Measurements from ENCODE around the gene PEX26. TPM values are rescaled to one million over a fixed set of nuclear protein-coding genes. Genes with fewer than 3 reads are reported as not detected.

PEX26 gene
- total RNA-seq, 1 experiment from 2014 or later, result 46.1 TPM

DNA sequence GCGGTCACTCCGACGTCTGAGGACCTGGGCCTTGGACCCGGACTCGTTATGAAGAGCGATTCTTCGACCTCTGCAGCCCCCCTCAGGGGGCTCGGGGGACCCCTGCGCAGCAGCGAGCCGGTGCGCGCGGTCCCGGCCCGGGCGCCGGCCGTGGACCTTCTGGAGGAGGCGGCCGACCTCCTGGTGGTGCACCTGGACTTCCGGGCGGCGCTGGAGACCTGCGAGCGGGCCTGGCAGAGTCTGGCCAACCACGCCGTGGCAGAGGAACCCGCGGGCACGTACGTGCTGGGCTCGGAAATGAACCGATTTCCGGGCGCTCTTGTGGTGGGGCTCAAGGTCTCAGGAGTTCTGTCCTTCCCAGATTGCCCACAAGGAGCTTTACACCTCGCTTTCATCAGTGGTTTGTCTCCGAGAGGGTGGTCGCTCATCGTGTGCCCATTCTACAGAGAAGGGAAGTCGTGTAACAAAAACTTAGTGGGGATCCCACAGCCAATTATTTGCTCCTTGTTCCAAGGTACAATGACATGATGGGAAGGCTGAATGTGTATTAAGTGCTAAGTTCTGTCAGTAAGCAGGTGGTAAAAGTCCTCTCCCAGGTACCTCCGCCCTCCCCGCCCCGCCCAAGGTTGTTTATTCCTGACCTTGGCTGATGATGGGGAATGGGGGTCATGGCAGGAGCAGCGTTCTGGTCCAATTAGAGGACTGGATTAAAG lies 695 bp downstream of the PEX26 start:
- H3K4me1 Mint-ChIP-seq (ENCODE audit: low read depth, unreplicated experiment), result peaks cover 46% of the 10 kb centered on the region
- TSS peak; percentile 25 for BruUV-seq (replicated peaks)
- peaks cover 2% of the 10 kb centered on the region for H3K9me3 Mint-ChIP-seq (ENCODE audit: low read depth, unreplicated experiment)
- intact Hi-C loops (cut with micrococcal nuclease; ENCODE audit: unreplicated experiment), result loop anchor here (5.0 to 10.0 kb wide), 3 partner anchors 46 to 184 kb away; no protein-coding TSS in a partner anchor
- peaks cover 63% of the 10 kb centered on the region for H3K36me3 Mint-ChIP-seq (ENCODE audit: insufficient read depth, unreplicated experiment)
- peak overlapping the region; percentile 92 for H3K27ac Mint-ChIP-seq (ENCODE audit: unreplicated experiment)
- TF ChIP-seq, protein P1, sequence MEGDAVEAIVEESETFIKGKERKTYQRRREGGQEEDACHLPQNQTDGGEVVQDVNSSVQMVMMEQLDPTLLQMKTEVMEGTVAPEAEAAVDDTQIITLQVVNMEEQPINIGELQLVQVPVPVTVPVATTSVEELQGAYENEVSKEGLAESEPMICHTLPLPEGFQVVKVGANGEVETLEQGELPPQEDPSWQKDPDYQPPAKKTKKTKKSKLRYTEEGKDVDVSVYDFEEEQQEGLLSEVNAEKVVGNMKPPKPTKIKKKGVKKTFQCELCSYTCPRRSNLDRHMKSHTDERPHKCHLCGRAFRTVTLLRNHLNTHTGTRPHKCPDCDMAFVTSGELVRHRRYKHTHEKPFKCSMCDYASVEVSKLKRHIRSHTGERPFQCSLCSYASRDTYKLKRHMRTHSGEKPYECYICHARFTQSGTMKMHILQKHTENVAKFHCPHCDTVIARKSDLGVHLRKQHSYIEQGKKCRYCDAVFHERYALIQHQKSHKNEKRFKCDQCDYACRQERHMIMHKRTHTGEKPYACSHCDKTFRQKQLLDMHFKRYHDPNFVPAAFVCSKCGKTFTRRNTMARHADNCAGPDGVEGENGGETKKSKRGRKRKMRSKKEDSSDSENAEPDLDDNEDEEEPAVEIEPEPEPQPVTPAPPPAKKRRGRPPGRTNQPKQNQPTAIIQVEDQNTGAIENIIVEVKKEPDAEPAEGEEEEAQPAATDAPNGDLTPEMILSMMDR (IDR thresholded peaks at IDR 0.05; ENCODE audit: unreplicated experiment), result no peak
- CTCF ChIA-PET, result interaction anchor here (0.6 to 3.1 kb wide), 8 partner anchors 9 to 293 kb away, joined by 3 to 44 read pairs (median 5); partner anchors contain the start of genes MICAL3 and USP18
- DNase-seq, result peak; percentile 69
- no peaks in the 10 kb centered on the region for H3K27me3 Mint-ChIP-seq (ENCODE audit: unreplicated experiment)
- peak overlapping the region; percentile 98 for H3K4me3 Mint-ChIP-seq (ENCODE audit: low read depth, unreplicated experiment)

DNA sequence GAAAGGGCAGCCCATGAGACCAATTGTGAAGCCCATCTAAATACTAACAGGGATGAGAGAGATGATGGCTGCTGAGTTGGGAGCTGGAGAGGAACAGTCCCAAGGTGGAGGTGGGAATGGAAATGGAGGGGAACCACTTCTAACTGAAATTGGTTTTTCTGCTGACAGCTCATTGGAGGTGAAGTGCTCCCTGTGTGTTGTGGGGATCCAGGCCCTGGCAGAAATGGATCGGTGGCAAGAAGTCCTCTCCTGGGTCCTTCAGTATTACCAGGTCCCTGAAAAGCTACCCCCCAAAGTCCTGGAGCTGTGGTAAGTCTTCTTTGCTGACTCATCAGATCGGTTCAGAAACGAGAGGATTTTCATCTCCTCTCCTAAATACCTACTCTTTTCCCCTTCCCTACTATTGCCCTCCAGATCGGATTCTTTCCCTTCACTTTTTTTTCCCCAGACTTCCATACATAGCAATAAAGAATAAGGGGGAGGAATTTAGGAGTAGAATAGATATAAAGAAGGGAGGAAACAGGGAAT lies 2.0 kb downstream of the PEX26 start:
- peaks cover 46% of the 10 kb centered on the region for H3K4me1 Mint-ChIP-seq (ENCODE audit: low read depth, unreplicated experiment)
- CTCF ChIA-PET, result no interaction called here

DNA sequence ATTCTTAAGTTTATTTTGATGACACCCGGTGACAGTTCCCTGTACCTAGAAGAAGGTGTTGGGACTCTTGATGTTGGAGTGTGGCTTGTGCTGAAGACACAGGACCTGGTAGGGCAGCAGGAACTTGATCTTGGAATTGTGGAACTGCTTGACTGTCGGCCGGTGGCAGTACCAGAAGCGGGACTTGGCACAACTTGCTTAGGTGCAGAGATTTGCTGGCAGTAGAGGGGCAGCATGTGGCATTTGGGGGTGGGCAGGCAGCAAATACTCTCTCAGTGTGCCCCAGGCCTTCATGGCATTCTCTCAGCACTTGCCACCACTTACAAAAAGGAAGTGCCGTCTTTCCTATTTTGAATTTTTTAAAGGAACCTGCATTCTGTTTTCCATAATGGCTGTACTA lies 3.6 kb downstream of the PEX26 start:
- no peak for DNase-seq
- BruUV-seq (replicated peaks), result no TSS peak
- Mint-ChIP-seq H3K27ac (ENCODE audit: unreplicated experiment) (no peak overlapping the region), H3K4me1 (ENCODE audit: low read depth, unreplicated experiment) (peaks cover 40% of the 10 kb centered on the region), H3K4me3 (ENCODE audit: low read depth, unreplicated experiment) (no peak overlapping the region), H3K36me3 (ENCODE audit: insufficient read depth, unreplicated experiment) (peaks cover 93% of the 10 kb centered on the region), H3K27me3 (ENCODE audit: unreplicated experiment) (no peaks in the 10 kb centered on the region), H3K9me3 (ENCODE audit: low read depth, unreplicated experiment) (peaks cover 2% of the 10 kb centered on the region)
- intact Hi-C loops (cut with micrococcal nuclease; ENCODE audit: unreplicated experiment), result no loop called here
- TF ChIP-seq, protein P1 (IDR thresholded peaks at IDR 0.05; ENCODE audit: unreplicated experiment), result no peak
- CTCF ChIA-PET, result no interaction called here

More for the DNA sequence above, 2.0 kb downstream of the PEX26 start:
- TF ChIP-seq, protein P1 (IDR thresholded peaks at IDR 0.05; ENCODE audit: unreplicated experiment), result no peak
- H3K4me3 Mint-ChIP-seq (ENCODE audit: low read depth, unreplicated experiment), result peak overlapping the region; percentile 98
- no TSS peak for BruUV-seq (replicated peaks)
- peaks cover 2% of the 10 kb centered on the region for H3K9me3 Mint-ChIP-seq (ENCODE audit: low read depth, unreplicated experiment)
- intact Hi-C loops (cut with micrococcal nuclease; ENCODE audit: unreplicated experiment), result loop anchor here (5.0 to 10.0 kb wide), 3 partner anchors 47 to 185 kb away; no protein-coding TSS in a partner anchor
- no peak for DNase-seq
- peak overlapping the region; percentile 92 for H3K27ac Mint-ChIP-seq (ENCODE audit: unreplicated experiment)
- no peaks in the 10 kb centered on the region for H3K27me3 Mint-ChIP-seq (ENCODE audit: unreplicated experiment)
- peaks cover 76% of the 10 kb centered on the region for H3K36me3 Mint-ChIP-seq (ENCODE audit: insufficient read depth, unreplicated experiment)

DNA sequence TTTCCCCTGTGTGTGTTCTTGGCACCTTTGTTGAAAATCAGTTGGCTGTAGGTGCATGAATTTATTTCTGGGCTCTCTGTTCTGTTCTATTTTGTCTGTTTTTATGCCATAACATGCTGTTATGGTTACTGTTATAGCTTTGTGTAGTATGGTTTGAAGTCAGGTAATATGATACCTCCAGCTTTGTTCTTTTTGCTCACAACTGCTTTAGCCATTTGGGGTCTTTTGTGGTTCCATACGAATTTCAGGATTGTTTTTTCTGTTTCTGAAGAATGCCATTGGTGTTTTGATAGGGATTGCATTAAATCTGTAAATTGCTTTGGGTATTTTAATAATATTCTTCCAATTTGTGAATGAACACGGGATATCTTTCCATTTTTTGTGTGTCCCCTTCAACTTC lies 4.7 kb downstream of the PEX26 start:
- Mint-ChIP-seq H3K4me1 (ENCODE audit: low read depth, unreplicated experiment) (peaks cover 30% of the 10 kb centered on the region), H3K4me3 (ENCODE audit: low read depth, unreplicated experiment) (no peak overlapping the region)
- CTCF ChIA-PET, result interaction anchor here (0.5 kb wide), 1 partner anchor 68 kb away, joined by 3 read pairs; the partner anchor contains the start of gene USP18

More for the DNA sequence above, 4.7 kb downstream of the PEX26 start:
- TF ChIP-seq, protein P1 (IDR thresholded peaks at IDR 0.05; ENCODE audit: unreplicated experiment), result no peak
- intact Hi-C loops (cut with micrococcal nuclease; ENCODE audit: unreplicated experiment), result no loop called here
- Mint-ChIP-seq H3K27me3 (ENCODE audit: unreplicated experiment) (no peaks in the 10 kb centered on the region), H3K27ac (ENCODE audit: unreplicated experiment) (no peak overlapping the region), H3K9me3 (ENCODE audit: low read depth, unreplicated experiment) (peaks cover 2% of the 10 kb centered on the region), H3K36me3 (ENCODE audit: insufficient read depth, unreplicated experiment) (peaks cover 89% of the 10 kb centered on the region)
- DNase-seq, result no peak
- no TSS peak for BruUV-seq (replicated peaks)

All from Calu3 (cell line).